GM18511 (cell line): ENCODE measurements around the gene FIGNL2.

Source experiments
- ATAC-seq: cut with Tn5 transposase; IDR thresholded peaks from one replicate; pipeline ENCODE4 v1.9.1; 2021; ENCODE audit warnings: mild to moderate bottlenecking, moderate library complexity; ENCODE audit not compliant: unreplicated experiment

Gene FIGNL2

DNA sequence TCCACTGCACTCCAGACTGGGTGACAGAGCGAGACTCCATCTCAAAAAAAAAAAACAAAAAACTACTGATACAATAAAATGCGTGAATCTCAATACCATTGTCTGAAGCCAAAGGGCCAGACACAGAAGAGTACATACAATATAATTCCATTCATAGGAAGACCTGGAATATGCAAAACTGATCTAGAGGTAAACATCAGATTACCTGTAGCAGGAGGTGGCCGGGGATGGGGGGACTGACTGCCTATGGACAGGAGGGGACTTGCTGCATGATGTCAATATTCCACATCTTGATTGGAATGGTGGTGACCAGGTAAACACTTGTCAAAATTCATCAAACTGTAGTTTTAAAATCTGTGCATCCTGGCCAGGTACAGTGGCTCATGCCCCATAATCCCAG is 12.5 kb upstream of the FIGNL2 start:
- ATAC-seq, result no peak

DNA sequence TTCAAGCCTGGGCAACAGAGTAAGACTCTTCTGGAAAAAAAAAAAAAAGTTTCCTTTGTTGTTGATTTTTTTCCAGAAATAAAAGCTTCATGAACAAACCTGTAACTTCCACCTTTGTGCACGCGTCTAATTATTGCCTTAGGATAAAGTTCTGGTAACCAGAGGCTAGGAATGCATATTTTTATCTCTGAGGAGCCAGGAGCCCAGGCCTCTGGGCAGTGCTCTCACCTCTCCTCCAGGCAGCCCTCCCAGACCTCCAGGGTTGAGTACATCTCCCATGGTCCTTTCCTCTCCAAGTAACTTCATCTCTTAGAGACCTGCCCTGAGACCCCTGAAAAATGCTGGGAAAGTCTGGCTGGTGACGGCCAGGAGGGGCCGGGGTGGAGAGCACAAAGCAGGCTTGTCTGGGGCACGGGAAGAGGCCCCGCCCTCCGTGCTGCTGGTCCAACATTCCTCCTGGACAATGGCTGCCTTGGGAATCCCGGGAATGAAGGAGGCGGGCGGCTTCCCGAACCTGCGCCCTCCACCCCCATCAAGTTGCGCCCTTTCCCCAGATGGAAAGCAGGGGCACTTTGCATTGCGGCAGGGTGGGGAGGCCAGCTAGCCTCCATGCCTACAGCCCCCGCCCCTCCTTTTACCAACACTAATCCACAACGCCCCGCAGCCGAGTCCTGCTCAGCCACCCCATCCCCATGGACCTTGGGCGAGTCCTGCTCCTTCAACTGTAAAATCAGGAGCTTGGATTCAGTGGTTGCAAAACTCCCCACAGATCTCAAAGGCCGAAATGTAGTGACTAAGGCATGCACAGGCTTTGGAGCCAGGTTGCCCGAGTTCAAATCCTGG is 7.3 kb upstream of the FIGNL2 start:
- ATAC-seq, result no peak

DNA sequence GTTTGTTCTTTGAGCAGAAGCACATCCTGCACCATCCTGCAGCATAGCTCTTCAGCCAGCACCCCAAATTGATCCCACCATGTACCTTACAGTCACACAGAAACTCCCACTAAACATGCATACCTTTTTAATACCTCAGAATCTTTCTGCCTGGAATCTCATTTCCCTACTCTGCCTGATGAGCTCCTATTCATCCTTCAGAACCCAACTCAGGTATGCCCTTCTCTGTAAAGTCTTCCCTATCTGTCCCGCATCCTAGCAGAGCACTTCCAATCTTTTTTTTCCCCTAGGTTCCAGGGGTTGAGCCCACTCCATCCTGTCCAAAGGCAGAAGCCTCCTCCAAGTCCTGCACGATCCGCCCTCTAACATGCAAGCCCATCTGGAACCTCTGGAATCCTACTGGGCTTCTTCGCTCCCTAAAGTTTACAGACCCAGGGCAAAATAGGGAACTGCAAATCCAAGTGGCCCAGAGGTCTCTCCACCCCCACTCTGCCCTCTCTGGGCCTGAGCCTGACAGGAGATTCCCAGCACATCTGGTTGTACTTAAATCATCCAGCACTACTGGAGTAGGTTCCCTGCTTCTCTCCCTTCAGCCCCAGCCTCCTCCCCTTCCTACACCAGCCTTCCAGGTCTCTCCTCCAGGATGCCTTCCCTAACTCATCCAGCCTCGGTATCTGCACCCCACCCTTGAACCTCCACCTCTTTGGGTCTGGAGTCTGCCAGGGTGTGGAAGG is 4.1 kb upstream of the FIGNL2 start:
- no peak for ATAC-seq

DNA sequence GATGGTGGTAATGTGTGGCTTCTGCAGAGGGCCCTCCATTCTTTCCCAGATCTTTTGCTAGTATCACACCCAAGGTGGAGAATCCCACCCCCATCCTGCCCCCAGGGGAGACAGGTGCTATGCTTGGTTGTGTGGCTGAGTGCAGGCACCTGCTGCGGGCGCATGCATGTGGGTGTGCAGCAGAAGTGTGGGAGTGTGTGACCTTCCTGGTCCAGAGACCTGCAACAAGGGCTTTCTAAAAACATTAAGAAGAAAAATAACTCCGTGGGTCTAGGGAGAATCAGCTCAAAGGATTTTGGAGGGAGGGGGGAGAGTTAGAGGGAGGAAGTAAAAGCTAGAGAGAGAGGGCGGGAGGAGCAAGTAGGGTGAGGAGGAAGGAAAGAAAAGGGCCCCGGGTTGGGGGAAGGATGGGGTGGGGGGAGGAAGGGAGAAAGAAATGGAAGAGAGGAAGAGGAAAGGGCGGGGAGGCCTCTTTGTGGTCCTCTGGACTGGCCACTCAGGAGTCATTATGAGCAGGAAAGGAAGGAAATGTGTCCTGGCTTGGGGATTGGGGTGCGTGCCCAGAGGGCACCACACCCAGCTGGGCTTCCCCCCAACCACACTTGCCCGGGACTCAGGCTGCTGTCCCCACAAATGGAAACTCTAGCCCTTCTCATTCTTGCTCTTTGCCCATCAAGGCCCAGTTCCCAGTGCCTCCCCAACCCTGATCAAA is 3.1 kb upstream of the FIGNL2 start:
- ATAC-seq, result no peak

DNA sequence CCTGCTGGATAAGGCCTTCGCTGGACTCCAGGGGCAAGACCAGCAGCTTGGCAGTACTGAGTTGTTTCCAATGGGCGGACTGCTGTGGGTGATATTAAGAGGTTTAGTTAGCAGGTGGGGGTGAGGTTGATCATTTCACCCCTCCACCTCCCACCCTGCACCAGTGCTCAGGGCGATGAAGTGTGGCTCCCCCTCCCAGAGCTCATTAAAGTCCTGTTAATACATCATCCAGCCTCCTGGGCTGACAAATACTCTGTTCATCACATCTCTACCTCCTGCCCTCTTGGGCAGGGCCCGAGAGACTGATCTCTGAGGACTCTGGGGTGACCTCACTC is 2.4 kb upstream of the FIGNL2 start:
- ATAC-seq, result no peak

DNA sequence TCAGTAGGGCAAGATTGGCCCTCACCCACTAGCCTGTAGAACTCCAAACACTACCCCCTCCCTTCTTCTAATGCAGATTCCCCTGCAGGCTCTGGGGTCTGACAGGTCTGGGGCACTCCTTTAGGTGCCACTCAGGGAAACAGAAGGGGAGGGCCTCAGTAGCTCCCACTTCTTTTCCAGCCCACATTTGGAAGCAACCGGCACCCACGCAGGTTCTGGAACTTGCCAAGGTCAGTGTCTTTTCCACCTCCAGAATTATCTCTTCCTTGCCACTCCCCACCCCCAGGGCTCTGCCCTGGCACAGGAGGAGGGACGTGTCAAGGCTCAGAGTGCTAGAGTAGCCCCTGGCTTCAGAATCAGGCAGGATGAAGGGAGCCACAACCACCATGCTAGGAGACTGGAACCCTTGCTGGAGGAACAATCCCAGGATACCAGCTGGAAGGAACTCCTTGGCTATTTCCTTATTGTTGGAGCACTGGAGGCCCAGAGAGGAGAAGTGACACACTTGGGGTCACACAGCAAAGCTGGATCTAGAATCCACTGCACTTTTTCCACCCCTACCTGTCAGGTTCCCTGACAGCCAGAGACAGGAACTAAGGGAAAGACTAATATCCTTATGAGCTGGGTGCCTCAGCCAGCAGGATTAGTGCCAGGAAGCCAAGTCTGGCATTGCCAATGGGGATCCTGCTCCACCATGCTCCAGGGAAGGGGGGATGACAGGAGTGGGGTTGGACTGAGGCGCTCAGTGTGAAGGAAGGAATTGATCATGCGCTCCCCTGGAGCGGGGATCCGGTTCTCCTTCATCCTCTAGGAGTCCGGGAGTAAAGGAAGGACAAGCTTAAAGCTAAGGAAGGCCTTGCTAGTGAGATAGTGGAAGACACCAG is 1.8 kb upstream of the FIGNL2 start:
- no peak for ATAC-seq

DNA sequence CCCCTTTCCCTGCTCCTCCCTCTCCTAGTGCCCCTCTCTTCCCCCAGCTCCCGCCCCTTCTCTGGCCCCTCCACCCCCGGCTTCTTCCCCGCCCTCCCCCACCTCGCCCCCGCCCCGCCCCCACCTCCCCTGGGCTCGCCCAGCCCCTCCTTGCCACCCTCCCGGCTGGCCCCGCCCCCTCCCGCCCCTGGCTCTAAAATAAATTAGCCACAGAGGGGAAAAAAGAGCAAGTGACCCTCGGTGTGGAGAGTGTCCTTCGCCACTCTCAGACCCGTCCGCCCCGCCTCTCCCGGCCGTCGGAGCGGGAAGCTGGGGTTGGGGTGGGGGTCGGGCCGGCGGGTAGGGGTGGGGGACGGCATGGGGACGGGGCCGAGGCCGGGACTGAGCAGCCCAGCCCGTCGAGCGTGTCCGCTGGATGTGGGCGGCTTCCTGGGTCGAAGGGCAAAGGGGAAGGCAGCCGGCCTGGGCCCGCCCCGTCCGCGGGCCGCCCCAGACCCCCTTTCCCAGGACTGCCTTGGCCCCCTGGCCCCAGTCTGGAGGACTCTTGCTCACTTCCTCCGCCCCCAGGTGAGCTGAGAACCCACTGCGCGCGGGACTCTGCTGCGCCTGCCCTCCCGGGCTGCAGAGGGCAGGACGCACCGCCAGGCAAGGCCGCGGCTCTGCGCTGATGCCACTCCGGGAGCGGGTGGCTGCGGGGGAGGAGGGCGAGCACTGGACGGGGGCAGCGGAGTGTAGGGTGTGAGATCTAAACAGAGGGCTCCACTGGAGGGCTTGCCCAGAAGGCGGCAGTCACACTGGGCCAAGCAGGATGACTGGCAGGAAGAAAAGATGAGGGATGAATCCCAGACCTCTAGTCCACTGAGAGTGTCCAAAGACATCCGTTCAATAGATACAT is 570 bp upstream of the FIGNL2 start:
- ATAC-seq, result no peak

DNA sequence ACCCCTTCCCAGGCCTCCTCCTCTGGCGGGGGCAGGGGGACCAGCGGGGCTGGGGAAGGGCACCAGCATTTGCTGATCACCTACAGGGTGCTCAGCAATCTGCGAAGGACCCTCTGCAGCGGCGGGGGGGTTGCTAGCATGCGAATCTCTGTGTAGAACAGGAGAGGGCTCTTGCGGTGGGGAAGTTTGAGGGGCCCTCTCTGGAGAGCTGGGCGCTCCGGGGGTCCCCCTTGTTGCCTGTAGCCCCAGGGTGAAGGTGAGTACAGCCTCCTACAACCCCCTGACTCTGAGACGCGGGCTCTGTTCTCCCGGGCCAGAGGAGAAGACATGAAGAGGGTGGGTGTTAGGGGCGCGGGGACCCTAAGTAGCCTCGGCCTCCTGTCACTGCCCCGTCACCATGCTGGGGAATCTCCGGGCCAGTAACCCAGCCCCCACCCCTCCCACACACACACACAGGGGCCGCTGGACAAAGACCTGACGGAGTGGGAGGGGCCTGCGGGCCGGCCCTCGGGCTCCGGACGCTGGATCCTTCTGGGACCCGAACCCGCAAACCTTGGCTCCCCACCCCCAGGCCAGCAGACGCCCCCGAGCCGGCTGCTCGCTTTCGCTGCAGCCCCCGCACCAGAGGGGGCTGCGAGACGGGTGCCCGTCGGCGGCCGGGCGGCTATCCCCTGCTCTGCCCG is 734 bp downstream of the FIGNL2 start:
- no peak for ATAC-seq

DNA sequence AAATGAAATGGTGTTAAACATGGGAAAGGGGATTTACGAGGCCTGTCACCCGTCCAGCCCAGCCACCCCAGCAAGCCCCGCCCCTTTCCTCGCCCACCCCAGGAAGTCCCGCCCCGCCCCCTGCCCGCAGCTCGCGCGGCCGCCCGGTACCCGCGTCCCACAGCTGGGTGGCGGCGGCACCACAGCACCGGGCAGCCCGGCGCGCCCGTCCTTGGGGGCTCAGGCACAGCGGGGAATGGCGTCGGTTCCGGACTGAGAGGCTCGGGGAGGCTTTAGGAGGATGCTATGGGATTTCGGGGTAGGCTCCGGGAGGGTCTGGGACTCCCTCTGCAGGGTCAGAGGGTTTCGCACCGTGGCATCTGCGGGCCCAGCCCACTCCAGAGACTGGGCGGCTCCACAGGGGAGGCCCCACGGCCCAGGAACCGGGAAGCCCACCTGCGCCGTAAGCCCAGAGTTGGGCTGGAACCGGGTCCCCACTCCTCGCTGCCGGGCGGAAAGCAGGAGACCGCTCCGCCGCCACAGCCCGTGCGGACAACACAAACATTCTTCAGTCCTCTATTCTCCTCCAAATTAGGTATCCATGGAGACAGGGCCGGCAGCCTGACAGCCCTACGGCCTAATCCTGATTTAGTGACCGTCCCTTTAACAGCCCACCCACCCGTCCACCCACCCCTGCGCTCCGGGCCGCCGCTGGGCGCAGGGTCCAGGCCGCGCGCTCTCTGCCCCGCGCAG is 1.4 kb downstream of the FIGNL2 start:
- no peak for ATAC-seq

DNA sequence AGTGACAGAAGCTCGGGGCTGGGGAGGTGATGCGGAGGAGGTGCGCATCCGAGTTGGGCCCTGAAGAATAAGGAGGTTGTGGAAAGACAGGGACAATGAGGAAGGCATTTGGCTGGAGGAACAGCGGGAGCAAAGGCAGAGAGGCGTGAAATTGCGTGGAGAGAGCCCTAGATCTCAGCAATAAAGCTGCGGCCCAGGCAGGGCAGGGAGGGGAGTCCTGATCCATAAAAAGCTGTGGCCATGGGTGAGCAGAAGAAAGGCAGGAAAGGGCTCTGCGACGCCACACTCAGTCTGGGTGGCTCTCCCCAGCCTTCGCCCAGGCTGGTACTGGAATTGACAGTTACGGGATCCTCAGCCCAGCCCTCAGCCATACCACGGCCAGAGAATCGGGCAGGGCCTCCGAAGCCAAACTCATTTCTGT is 2.2 kb downstream of the FIGNL2 start:
- no peak for ATAC-seq

DNA sequence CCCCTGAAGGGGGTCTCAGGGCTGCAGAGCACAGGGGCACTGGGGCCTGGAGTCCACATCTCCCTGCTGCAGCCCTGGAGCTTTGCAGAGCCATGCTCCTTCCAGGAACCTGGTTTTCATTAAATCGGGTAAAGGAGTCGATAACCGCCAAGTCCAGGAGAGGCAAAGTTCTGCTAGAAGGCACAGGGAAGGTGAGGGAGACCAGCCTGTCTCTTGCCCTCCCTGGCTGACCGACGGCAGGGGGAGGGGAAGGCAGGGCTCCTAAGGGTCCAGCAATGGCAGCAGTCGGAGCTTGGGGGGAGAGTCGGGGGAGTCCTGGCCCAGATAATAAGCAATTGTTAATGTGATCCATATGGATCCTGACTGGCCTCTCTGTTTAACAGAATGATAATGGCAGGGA is 3.0 kb downstream of the FIGNL2 start:
- no peak for ATAC-seq

DNA sequence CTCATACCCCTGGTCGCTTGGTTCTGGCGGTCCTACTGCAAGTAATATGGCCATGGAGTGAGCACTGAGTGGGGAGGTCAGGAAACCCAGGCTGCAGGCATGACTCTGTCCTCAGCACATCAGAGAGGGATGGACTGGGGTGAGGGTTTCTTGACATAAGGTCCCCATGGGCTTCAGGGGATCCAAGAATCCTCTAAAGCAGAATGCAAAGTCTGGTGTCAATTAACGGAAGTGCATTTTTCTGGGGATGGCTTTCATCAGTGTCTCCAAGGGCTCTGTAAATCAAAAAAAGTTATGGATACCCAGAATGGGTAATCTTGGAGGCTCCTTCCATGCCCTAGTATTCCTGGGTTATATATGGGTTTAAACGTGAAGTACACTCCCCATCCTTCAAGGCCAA is 3.7 kb downstream of the FIGNL2 start:
- ATAC-seq, result no peak

DNA sequence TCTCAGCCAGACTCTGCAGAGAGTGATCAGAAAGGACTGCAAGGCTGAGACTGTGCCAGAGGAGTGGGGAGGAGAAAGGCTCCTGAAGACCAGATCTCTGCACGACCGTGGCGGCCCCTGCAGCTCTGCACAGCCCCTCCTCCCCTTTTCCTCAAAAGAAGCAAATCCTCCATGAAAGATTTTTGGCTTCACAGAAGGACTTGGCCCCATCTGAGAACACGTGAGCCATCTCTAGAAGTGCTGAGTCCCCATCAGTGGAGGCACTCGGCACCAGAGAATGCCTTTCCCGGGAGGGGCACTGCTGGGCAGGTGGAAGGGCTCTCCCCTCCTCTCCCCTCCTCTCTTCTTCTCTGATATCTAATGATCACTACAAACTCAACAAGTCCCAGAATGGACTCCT is 6.8 kb downstream of the FIGNL2 start:
- no peak for ATAC-seq

DNA sequence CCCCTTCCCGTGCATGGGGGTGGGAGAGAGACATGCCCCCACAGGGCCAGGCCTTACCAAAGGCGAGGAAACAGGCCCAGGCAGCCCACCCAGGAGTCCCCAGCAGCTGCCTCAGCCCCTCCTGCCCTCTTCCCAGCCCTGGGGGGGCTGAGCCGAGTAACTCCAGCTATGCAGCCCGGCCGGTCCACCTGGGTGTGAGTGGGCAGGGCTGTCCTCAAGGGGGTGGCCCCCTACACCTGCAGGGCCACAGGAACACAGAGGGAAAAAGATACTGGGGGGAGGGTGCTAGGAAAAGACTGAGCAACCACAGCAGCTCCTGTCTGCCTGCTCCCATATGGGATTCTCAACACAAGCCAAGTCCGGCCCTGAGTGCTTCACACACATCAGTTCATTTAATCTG is 7.6 kb downstream of the FIGNL2 start:
- ATAC-seq, result no peak

DNA sequence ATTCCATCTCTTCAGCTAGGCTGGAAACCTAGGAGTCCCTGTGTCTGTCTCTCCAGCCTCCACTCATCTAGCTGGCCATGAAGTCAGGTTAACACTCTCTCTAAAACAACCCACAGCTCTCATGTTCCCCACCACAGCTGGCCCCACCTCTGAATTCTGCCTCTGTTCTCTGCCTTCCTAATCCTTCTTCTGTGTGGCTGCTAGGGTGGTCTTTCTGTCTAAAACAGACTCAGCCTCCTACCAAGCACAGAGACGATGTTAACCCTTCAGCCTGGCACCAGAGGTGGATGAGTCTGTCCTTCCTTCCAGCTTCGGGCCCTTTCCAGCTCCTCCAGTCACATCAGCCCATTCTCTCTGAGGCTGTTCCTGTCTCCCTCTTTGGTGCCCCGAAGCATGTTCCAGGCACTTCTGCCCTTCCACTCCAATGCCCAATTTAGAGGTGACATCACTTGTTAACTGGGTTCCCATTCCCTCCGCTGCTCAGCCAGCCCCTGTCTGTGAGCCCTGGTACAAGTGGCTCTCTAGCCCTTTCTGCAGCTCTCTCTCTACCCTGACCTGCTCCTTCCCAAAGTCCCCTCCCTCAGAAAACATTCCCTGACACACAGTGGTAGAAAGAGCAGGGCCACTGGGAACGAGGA is 9.1 kb downstream of the FIGNL2 start:
- no peak for ATAC-seq

DNA sequence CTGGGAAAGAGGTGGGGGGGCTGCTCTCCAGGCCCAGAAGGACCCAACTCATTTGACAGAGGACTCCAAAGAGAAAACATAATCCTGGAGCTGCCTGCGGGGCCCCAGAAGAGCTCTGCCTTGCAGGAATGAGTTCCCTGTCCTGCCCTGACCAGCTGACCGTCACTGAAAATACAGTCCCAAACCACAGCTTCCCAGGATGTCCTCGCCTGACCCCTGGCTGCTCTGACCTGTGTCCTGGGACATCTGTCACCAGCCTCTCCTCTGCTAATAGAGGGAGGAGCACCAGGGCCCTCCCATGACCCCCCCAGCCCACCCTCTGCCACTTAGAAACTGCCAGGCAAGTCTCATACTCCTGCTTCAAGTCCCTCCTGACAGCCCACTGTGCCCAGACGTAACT is 9.8 kb downstream of the FIGNL2 start:
- ATAC-seq, result no peak

DNA sequence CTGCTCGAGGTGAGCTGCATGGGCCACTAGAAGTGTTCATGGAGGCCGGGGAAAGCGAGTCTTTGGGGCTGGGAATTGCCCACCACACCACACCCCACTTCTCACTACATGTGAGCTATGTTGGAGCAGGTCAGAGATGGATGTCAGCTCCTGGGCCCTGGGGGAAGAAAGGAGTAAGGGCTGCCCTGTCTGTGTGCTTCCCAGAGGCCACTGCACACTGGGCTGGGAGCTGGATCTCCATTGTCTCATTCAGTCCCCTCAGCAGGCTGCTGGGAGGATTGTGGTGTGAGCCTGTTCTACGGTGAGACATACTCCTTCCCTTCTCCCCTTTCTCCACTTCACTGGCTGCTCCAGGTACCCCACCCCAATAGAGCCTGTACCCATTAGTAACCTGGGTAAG is 10.5 kb downstream of the FIGNL2 start:
- ATAC-seq, result no peak

DNA sequence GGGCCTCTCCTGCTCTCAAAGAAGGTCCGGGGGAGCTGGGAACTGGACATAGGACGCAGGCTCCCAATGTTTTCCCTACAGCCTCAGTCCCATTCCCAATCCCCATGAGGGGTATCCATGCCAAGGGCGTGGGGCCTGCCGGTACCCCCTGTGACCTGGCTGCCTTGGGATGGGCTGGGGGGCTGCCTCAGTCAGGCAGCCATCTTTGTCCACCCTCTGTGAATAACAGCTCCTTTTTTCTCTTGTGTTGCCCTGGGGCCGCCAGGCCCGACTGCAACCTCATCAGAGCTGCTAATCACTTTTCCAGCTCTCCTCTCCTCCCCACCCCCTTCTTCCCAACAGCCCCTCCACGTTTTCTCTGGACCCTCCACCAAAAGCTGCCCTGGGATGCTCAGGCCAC is 11.2 kb downstream of the FIGNL2 start:
- ATAC-seq, result no peak
